Sigmoid colon (tissue), 7 donors: ENCODE results near the gene CDON. TPM values are rescaled to one million over a fixed set of nuclear protein-coding genes. Genes with fewer than 3 reads are reported as not detected.
A peak's percentile ranks its signal among the peaks of the same experiment; 100 is the strongest.

Experiments used
- DNase-seq: peaks from one replicate; pipeline ENCODE4 v3.0.0-alpha.2; 2019
- H3K27ac ChIP-seq, 4 donors: fragments of 200-600 bp; sonication (generic); one replicate each; pipeline ENCODE4 v1.5.1; 2016 to 2019; ENCODE audit warnings: mild to moderate bottlenecking in 1 of 4
- H3K27me3 ChIP-seq, 3 donors: fragments of 200-600 bp; sonication (generic); one replicate each; pipeline ENCODE4 v1.5.1; 2019; ENCODE audit warnings: mild to moderate bottlenecking in 1 of 3
- H3K36me3 ChIP-seq, 4 donors: fragments of 200-600 bp; sonication (generic); one replicate each; pipeline ENCODE4 v1.5.1; 2016 to 2019
- H3K4me1 ChIP-seq, 4 donors: fragments of 200-600 bp; sonication (generic); one replicate each; pipeline ENCODE4 v1.5.1; 2017 to 2019
- H3K4me3 ChIP-seq, 4 donors: fragments of 200-600 bp; sonication (generic); one replicate each; pipeline ENCODE4 v1.5.1; 2017 to 2019; ENCODE audit warnings: mild to moderate bottlenecking in 2 of 4, moderate library complexity in 1 of 4
- H3K9me3 ChIP-seq, 4 donors: fragments of 200-600 bp in 3 of 4; sonication (generic) in 3 of 4; one replicate each; pipeline versions ENCODE4 v1.5.1 to v1.6.1; 2013 to 2019
- CTCF ChIP-seq, 4 experiments: fragments of 450-650 bp in 3 of 4; fragments of 200-600 bp in 1 of 4; IDR thresholded peaks; one replicate each; pipeline ENCODE4 v1.5.1; 2016 to 2019; ENCODE audit warnings: antibody characterized with exemption in 4 of 4, mild to moderate bottlenecking in 3 of 4, moderate library complexity in 2 of 4
- EP300 ChIP-seq, 4 donors: sonication (generic); formaldehyde crosslinking; IDR thresholded peaks; one replicate each; pipeline ENCODE4 v1.6.1; 2017; ENCODE audit warnings: antibody characterized with exemption in 4 of 4
- POLR2A ChIP-seq, 2 donors: fragments of 450-650 bp; IDR thresholded peaks; one replicate each; pipeline ENCODE4 v1.6.1; 2016; ENCODE audit warnings: antibody characterized with exemption in 2 of 2, mild to moderate bottlenecking in 2 of 2, moderate library complexity in 2 of 2
- POLR2AphosphoS5 ChIP-seq, 4 donors: sonication (generic); formaldehyde crosslinking; IDR thresholded peaks; one replicate each; pipeline ENCODE4 v1.6.1; 2017; ENCODE audit warnings: antibody characterized with exemption in 4 of 4
- WGBS, 2 donors: extraction: QIAGEN DNeasy Blood & Tissue Kit; methylation state at CpG; one replicate each; pipeline ENCODE4 v1.1.7; 2013; 5-methylcytosine and 5-hydroxymethylcytosine counted together
- intact Hi-C: fragments of 100-400 bp; cut with DNase I; formaldehyde crosslinking; loops from one replicate; pipeline ENCODE4 v1.15.1; 2023
- polyA plus RNA-seq, 3 donors: library from polyadenylated mRNA; stranded (reverse); fragments of 200-250 nt; gene quantifications; one replicate each; pipeline ENCODE4 v1.2.3, GENCODE V29; 2013
- total RNA-seq, 4 donors: library from RNA; depleted of rRNA; stranded (reverse); fragments of >200 nt; gene quantifications; one replicate each; pipeline ENCODE4 v1.1.0, GENCODE V29; 2016
- donor health status: healthy with polysubstance abuse.
- donor health status: Bipolar disorder and iron deficiency.
- donor health status: healthy.

CDON gene
- total and polyA plus RNA-seq, 7 donors: under 0.01 to 88.1 (median 48.9) TPM

- intact Hi-C loops: loop anchor here (5.0 kb wide), 2 partner anchors 40 to 185 kb away; no protein-coding TSS in a partner anchor
- TF ChIP-seq POLR2AphosphoS5 (IDR thresholded peaks at IDR 0.05) (peak in 2 of 4 donors; percentile 15 to 40), EP300 (IDR thresholded peaks at IDR 0.05) (no peak), POLR2A (IDR thresholded peaks at IDR 0.05) (no peak)
- WGBS, 2 donors: 12 to 52% methylated on average over 3 of the region's 3 CpGs
- H3K4me1 ChIP-seq: peaks cover 0 to 21% (median 17%) of the 10 kb centered on the region in 4 donors
- DNase-seq: no peak
- no peaks in the 10 kb centered on the region for H3K9me3 ChIP-seq
- H3K27me3 ChIP-seq: no peaks in the 10 kb centered on the region
- H3K4me3 ChIP-seq: no peak overlapping the region
- H3K36me3 ChIP-seq: peaks cover 6 to 54% (median 10%) of the 10 kb centered on the region in 4 donors
- H3K27ac ChIP-seq: peak overlapping the region in 3 of 4 donors; percentile 59 to 70 (median 70)
These were observed 55.4 kb downstream of the CDON start for GRCh38 chr11:126007238-126007637.

- Histone ChIP-seq H3K36me3 (peaks cover 9 to 60% (median 10%) of the 10 kb centered on the region in 4 donors), H3K27me3 (no peaks in the 10 kb centered on the region), H3K27ac (peak overlapping the region in 2 of 4 donors; percentile 70), H3K9me3 (no peaks in the 10 kb centered on the region), H3K4me3 (no peak overlapping the region), H3K4me1 (peaks cover 0 to 21% (median 17%) of the 10 kb centered on the region in 4 donors)
- no peak for DNase-seq
- TF ChIP-seq POLR2AphosphoS5 (IDR thresholded peaks at IDR 0.05): no peak
- no peak for TF ChIP-seq CTCF (IDR thresholded peaks at IDR 0.05)
- no peak for TF ChIP-seq EP300 (IDR thresholded peaks at IDR 0.05)
- no peak for TF ChIP-seq POLR2A (IDR thresholded peaks at IDR 0.05)
- WGBS, 2 donors: 67 to 80% methylated on average over 4 of the region's 4 CpGs
- intact Hi-C loops: loop anchor here (5.0 kb wide), 2 partner anchors 39 to 186 kb away; no protein-coding TSS in a partner anchor
These were observed 56.6 kb downstream of the CDON start for GRCh38 chr11:126006068-126006467.

- peaks cover 0 to 11% (median 7%) of the 10 kb centered on the region in 4 donors for H3K4me1 ChIP-seq
- no peaks in the 10 kb centered on the region for H3K9me3 ChIP-seq
- no peak for DNase-seq
- intact Hi-C loops: no loop called here
- no peak overlapping the region for H3K27ac ChIP-seq
- 82 to 86% methylated on average over 4 of the region's 4 CpGs for WGBS, 2 donors
- no peak overlapping the region for H3K4me3 ChIP-seq
- H3K27me3 ChIP-seq: no peaks in the 10 kb centered on the region
- peaks cover 10 to 82% (median 19%) of the 10 kb centered on the region in 4 donors for H3K36me3 ChIP-seq
- TF ChIP-seq CTCF (IDR thresholded peaks at IDR 0.05): no peak
- TF ChIP-seq POLR2AphosphoS5 (IDR thresholded peaks at IDR 0.05): no peak
These were observed 60.5 kb downstream of the CDON start for GRCh38 chr11:126002181-126002580.

- Histone ChIP-seq H3K36me3 (peaks cover 10 to 97% (median 25%) of the 10 kb centered on the region in 4 donors), H3K9me3 (no peaks in the 10 kb centered on the region), H3K4me1 (no peaks in the 10 kb centered on the region), H3K27me3 (no peaks in the 10 kb centered on the region), H3K27ac (no peak overlapping the region), H3K4me3 (no peak overlapping the region)
- intact Hi-C loops: no loop called here
- TF ChIP-seq CTCF (IDR thresholded peaks at IDR 0.05) (no peak), POLR2AphosphoS5 (IDR thresholded peaks at IDR 0.05) (peak in 1 of 4 donors; percentile 28), EP300 (IDR thresholded peaks at IDR 0.05) (no peak)
- 85 to 93% methylated on average over 6 of the region's 6 CpGs for WGBS, 2 donors
- no peak for DNase-seq
These were observed 63.3 kb downstream of the CDON start for GRCh38 chr11:125999234-125999880.

GRCh38 chr11:125998267-125998666 lies 64.4 kb downstream of the CDON start:
- no peaks in the 10 kb centered on the region for H3K9me3 ChIP-seq
- no peak overlapping the region for H3K4me3 ChIP-seq
- peaks cover 11 to 97% (median 27%) of the 10 kb centered on the region in 4 donors for H3K36me3 ChIP-seq
- intact Hi-C loops: no loop called here
- no peak overlapping the region for H3K27ac ChIP-seq
- DNase-seq: no peak
- no peaks in the 10 kb centered on the region for H3K27me3 ChIP-seq
- 91 to 95% methylated on average over 5 of the region's 5 CpGs for WGBS, 2 donors
- no peaks in the 10 kb centered on the region for H3K4me1 ChIP-seq
- TF ChIP-seq POLR2AphosphoS5 (IDR thresholded peaks at IDR 0.05) (no peak), EP300 (IDR thresholded peaks at IDR 0.05) (no peak), CTCF (IDR thresholded peaks at IDR 0.05) (no peak), POLR2A (IDR thresholded peaks at IDR 0.05) (no peak)
